Measurements from ENCODE around the gene LDLR. TPM values are rescaled to one million over a fixed set of nuclear protein-coding genes. Genes with fewer than 3 reads are reported as not detected.

The LDLR gene
- total and polyA plus RNA-seq, 2 donors (not counting 3 experiments of a cell fraction or from before 2014, with no cell fraction given) = 142 to 174 TPM

DNA sequence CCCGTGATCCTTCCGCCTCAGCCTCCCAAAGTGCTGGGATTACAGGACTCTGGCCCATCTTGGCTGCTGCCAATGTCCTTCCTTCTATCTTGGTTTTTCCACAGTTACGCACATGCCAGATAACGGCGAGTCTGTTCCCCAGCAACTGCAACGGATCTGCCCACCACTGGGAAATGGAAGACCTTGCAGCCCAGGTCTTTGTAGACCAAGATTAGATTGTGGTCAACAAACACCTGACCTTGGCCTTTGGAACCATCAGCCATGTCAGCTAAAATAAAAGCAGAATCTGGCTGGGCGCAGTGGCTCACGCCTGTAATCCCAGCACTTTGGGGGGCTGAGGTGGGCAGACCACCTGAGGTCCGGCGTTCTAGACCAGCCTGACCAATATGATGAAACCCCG lies 10.4 kb upstream of the LDLR start:
- Histone ChIP-seq H3K79me2 (ENCODE audit: control insufficient read depth, insufficient read depth, low read length) (no peaks in the 10 kb centered on the region), H3K9ac (replicated peaks; ENCODE audit: extremely low read depth, insufficient read depth, low read length) (no peak overlapping the region), H3K4me3 (replicated peaks in 1 of 3; ENCODE audit: insufficient read depth in 1 of 3, low read depth in 1 of 3, low read length in 3 of 3) (no peak overlapping the region), H4K20me1 (replicated peaks; ENCODE audit: control insufficient read depth, extremely low read depth, insufficient read depth, low read length) (no peaks in the 10 kb centered on the region), H3K27ac (ENCODE audit: insufficient read depth, low read depth, low read length) (no peak overlapping the region), H3K4me2 (ENCODE audit: insufficient read depth, low read length) (no peak overlapping the region), H3K9me3 (replicated peaks; ENCODE audit: control insufficient read depth, insufficient read depth, low read length) (no peaks in the 10 kb centered on the region), H3K36me3 (ENCODE audit: control insufficient read depth in 2 of 2, extremely low read depth in 1 of 2, insufficient read depth in 2 of 2, low read length in 2 of 2) (no peaks in the 10 kb centered on the region), H3K27me3 (ENCODE audit: control insufficient read depth in 2 of 2, insufficient read depth in 2 of 2, low read length in 2 of 2) (no peaks in the 10 kb centered on the region), H3K9me1 (replicated peaks; ENCODE audit: control insufficient read depth, extremely low read depth, insufficient read depth, low read length) (no peaks in the 10 kb centered on the region), H2AFZ (ENCODE audit: low read depth, low read length) (no peak overlapping the region), H3K4me1 (ENCODE audit: control insufficient read depth, extremely low read depth, insufficient read depth, low read length) (peaks cover 4% of the 10 kb centered on the region)
- TF ChIP-seq, protein P1, sequence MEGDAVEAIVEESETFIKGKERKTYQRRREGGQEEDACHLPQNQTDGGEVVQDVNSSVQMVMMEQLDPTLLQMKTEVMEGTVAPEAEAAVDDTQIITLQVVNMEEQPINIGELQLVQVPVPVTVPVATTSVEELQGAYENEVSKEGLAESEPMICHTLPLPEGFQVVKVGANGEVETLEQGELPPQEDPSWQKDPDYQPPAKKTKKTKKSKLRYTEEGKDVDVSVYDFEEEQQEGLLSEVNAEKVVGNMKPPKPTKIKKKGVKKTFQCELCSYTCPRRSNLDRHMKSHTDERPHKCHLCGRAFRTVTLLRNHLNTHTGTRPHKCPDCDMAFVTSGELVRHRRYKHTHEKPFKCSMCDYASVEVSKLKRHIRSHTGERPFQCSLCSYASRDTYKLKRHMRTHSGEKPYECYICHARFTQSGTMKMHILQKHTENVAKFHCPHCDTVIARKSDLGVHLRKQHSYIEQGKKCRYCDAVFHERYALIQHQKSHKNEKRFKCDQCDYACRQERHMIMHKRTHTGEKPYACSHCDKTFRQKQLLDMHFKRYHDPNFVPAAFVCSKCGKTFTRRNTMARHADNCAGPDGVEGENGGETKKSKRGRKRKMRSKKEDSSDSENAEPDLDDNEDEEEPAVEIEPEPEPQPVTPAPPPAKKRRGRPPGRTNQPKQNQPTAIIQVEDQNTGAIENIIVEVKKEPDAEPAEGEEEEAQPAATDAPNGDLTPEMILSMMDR (IDR thresholded peaks at IDR 0.05; ENCODE audit: extremely low read depth in 1 of 2, insufficient read depth in 1 of 2, low read depth in 1 of 2, low read length in 2 of 2) = no peak
- TF ChIP-seq EZH2 (IDR thresholded peaks at IDR 0.05; ENCODE audit: borderline replicate concordance, low read depth, low read length, severe bottlenecking) (no peak), JUN (IDR thresholded peaks at IDR 0.05; ENCODE audit: borderline replicate concordance, insufficient read depth, insufficient read length, low read depth) (no peak), GATA2 (IDR thresholded peaks at IDR 0.05; ENCODE audit: insufficient read depth, insufficient read length, low read depth, low read length) (no peak), POLR2A (IDR thresholded peaks at IDR 0.05; ENCODE audit: low read depth, low read length) (no peak), FOS (IDR thresholded peaks at IDR 0.05; ENCODE audit: borderline replicate concordance, insufficient read depth, low read length) (no peak), POLR2AphosphoS5 (IDR thresholded peaks at IDR 0.05; ENCODE audit: insufficient read depth, low read depth, low read length) (no peak), MYC (IDR thresholded peaks at IDR 0.05; ENCODE audit: low read depth, low read length) (no peak)
- TF ChIP-seq, protein P2, sequence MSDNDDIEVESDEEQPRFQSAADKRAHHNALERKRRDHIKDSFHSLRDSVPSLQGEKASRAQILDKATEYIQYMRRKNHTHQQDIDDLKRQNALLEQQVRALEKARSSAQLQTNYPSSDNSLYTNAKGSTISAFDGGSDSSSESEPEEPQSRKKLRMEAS (IDR thresholded peaks at IDR 0.05; ENCODE audit: insufficient read depth, insufficient read length) = no peak
- CTCF ChIA-PET = no interaction called here
- POLR2A ChIA-PET = no interaction called here
- dilution Hi-C loops (cut with MboI; ENCODE audit: extremely low pct_ligation_motif_present, low sequenced_read_pairs) (no loop called here), intact Hi-C loops (cut with micrococcal nuclease) (no loop called here)
- DNase-seq (ENCODE audit: low read depth, low spot score) (no peak), FAIRE-seq (no peak)
- no TSS peak for BruUV-seq (replicated peaks)

Measured in endothelial cell of umbilical vein (primary cell).